ENCODE measurements around the gene SPATS2.

GRCh38 chr12:49487605-49488004 is 120.3 kb downstream of the SPATS2 start:
- no peak for TF ChIP-seq CTCF (IDR thresholded peaks at IDR 0.05)
- no peak for TF ChIP-seq ZFX (IDR thresholded peaks at IDR 0.05; ENCODE audit: borderline replicate concordance)
